ENCODE results near the gene ZNF14. TPM values are rescaled to one million over a fixed set of nuclear protein-coding genes. Genes with fewer than 3 reads are reported as not detected.

The ZNF14 gene
- total RNA-seq, result 1 to 10 TPM; 2.8 to 3.3 TPM

GRCh38 chr19:19732579-19733501, at the start of gene ZNF14:
Gene ZNF14 (minus strand): TSS chr19:19733112. CDS start chr19:19732958, 154 bp downstream.

DNA sequence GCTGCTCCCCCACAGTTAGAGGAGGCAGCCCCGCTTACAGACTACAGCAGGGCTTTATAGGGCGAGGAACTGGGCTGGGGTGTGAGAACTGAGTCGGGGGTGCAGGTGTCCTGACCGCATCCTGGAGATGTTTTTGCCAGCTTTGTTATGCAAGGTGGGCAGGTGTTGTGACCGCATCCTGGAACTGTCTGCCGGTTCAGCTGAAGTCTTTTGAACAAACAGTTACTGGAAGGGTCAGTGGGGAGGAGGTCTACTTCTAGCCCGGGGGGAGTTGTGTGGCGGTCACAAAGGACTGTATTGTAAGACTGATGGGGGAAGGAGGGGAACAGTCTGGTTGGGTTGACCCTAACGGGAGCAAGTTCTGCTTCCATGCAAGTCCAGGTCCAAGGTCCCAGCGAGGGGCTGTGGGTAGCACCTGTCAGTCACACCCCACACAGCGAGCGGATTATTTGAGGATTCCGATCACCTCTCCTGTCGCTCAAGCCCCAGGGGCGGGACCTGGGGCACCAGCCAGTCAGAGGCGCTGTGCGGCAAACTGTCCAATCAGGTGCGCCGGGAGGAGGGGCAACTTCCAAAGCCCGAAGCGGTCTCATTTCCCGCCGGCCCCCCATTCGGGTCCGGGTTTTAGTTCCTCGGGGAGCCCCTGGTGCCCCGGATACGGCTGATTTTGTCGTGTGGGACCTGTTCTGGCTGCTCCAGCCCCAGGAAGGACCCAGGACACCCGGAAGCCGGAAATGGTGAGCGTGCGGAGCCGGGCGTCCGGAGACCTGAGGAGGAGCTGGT, 64.5 kb downstream of the ZNF14 start, which contains the start of gene ZNF101:
ZNF101 (plus strand) TSS at position 610 of the 783 bp plus-strand sequence; CDS start at position 735, 125 bp downstream.

DNA sequence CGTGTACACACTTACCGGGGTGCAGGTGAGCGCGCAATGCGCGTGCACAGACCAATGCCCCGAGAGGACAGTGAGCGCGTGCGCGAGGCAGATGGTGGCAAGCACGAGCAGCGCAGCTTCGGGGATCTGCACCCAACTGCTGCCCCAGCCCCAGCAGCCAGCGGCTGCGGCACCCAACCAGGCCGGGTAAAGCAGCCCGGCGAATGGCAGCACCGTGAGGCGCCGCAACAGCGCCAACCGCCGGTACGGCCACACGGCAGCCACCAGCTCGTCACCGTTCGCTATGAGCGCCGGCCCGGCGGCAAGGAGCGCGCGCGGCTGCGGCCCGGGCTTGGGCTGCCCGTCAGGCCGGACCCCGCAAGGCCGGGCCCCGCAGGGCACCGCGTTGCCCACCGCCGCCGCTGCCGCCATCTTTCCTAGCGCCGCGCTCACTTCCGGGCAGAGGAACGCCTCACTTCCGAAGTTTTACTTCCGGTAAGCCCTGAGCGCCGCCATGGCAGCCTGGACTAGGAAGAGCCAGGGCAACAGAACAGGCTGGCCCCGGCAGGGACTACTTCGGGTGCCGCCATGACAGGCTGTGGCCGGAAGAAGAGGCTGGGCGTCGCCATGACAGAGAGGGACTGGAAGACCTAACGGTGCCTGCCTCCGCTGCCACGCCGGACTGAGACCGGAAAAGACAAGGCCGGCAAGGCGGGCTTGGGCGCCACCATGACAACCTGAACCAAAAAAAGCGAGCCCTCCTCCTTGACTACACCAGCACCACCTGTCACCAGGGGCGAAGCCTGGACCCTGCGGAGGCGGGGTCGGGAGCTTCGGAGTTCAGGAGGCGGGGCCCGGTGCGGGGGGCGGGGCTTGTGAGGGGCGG, 69.4 kb downstream of the ZNF14 start, which contains the start of gene ATP13A1:
ATP13A1 (minus strand) TSS at position 421 of the 865 bp plus-strand sequence; CDS start at position 411, 10 bp downstream.

Small RNA genes within 50 kb of the gene (small RNA-seq; reads per million reads assigned to genes)
- 0 reads per million in 2 donors for gene AC011458.2
- gene AC011477.5, result 0 reads per million in 2 donors

Other genes with a start within 250 kb of the ZNF14 start
- gene TSSK6, start 217.6 kb downstream of the ZNF14 start, total RNA-seq, result 1 to 10 TPM in 1 of 2 donors, under 1 TPM in 1; 0.67 to 1.0 TPM
- gene NDUFA13, start 216.9 kb downstream of the ZNF14 start, total RNA-seq, result 100 to 1,000 TPM; 147 to 161 TPM
- gene YJEFN3, start 204.2 kb downstream of the ZNF14 start, total RNA-seq, result under 1 TPM; 0.33 to 0.34 TPM
- under 1 TPM in 1 of 2 donors, not detected in 1; 0.33 TPM for gene CILP2, start 194.8 kb downstream of the ZNF14 start, total RNA-seq
- 1 to 10 TPM in 1 of 2 donors, under 1 TPM in 1; 0.34 to 2.0 TPM for gene PBX4, start 114.4 kb downstream of the ZNF14 start, total RNA-seq
- 1 to 10 TPM; 4.5 to 8.0 TPM for gene LPAR2, start 104.9 kb downstream of the ZNF14 start, total RNA-seq
- 1 to 10 TPM; 7.6 to 7.7 TPM for gene GMIP, start 89.5 kb downstream of the ZNF14 start, total RNA-seq
- gene ATP13A1, start 69.4 kb downstream of the ZNF14 start, total RNA-seq, result 10 to 100 TPM; 70.9 to 79.8 TPM
- 1 to 10 TPM; 5.2 to 8.7 TPM for gene ZNF101, start 64.3 kb downstream of the ZNF14 start, total RNA-seq
- 10 to 100 TPM in 1 of 2 donors, 1 to 10 TPM in 1; 9.3 to 11.0 TPM for gene ZNF506, start 88.6 kb upstream of the ZNF14 start, total RNA-seq
- 10 to 100 TPM in 1 of 2 donors, 1 to 10 TPM in 1; 7.6 to 13.0 TPM for gene ZNF253, start 132.8 kb upstream of the ZNF14 start, total RNA-seq
- 10 to 100 TPM in 1 of 2 donors, 1 to 10 TPM in 1; 7.6 to 11.0 TPM for gene ZNF93, start 167.8 kb upstream of the ZNF14 start, total RNA-seq

Measured in melanocyte of skin (primary cell).